CD4-positive, CD25-positive, alpha-beta regulatory T cell (primary cell): ENCODE data around the gene PIK3R1. TPM values are rescaled to one million over a fixed set of nuclear protein-coding genes. Genes with fewer than 3 reads are reported as not detected.

Source experiments
- ATAC-seq, 2 donors: fragments of 150-1000 bp; cut with Tn5 transposase; one replicate each; pipeline ENCODE4 v1.10.0; 2021; ENCODE audit warnings: low read depth in 2 of 2, moderate number of reproducible peaks in 2 of 2, moderate library complexity in 1 of 2
- DNase-seq, 3 donors: peaks; one replicate each; pipeline versions ENCODE4 v3.0.0 to v3.0.0-alpha.2; 2012 to 2022; ENCODE audit warnings: mixed read lengths in 1 of 3
- H3K27ac ChIP-seq: one replicate; pipeline ENCODE4 v1.7.0; 2013; ENCODE audit warnings: mild to moderate bottlenecking, low read length; ENCODE audit not compliant: insufficient read depth, poor library complexity, severe bottlenecking
- H3K27me3 ChIP-seq: one replicate; pipeline ENCODE4 v1.7.0; 2013; ENCODE audit warnings: low read length; ENCODE audit not compliant: control insufficient read depth, insufficient read depth
- H3K36me3 ChIP-seq: one replicate; pipeline ENCODE4 v1.7.0; 2013; ENCODE audit warnings: mild to moderate bottlenecking, low read length, moderate library complexity; ENCODE audit not compliant: control insufficient read depth, insufficient read depth
- H3K4me1 ChIP-seq: 2 replicates; pipeline ENCODE4 v1.7.0; 2013; ENCODE audit warnings: mild to moderate bottlenecking, low read length; ENCODE audit not compliant: insufficient read depth, control insufficient read depth, poor library complexity, severe bottlenecking
- H3K4me3 ChIP-seq: one replicate; pipeline ENCODE4 v1.7.0; 2013; ENCODE audit warnings: low read depth, mild to moderate bottlenecking, low read length, moderate library complexity
- H3K9me3 ChIP-seq, 2 experiments: 1 replicate in 1 of 2; 2 replicates in 1 of 2; pipeline ENCODE4 v1.7.0; 2013; ENCODE audit warnings: low read length in 2 of 2, mild to moderate bottlenecking in 1 of 2, moderate library complexity in 1 of 2; ENCODE audit not compliant: control insufficient read depth in 2 of 2
- H3K27ac Mint-ChIP-seq, 3 donors: one replicate each; pipeline ENCODE4 v1.8.0; 2020 to 2022; ENCODE audit warnings: mild to moderate bottlenecking in 3 of 3, mixed read lengths in 3 of 3, moderate library complexity in 2 of 3
- H3K27me3 Mint-ChIP-seq: one replicate; pipeline ENCODE4 v1.8.0; 2022; ENCODE audit warnings: mild to moderate bottlenecking, mixed read lengths
- H3K36me3 Mint-ChIP-seq: one replicate; pipeline ENCODE4 v1.8.0; 2020; ENCODE audit warnings: mixed read lengths
- H3K4me1 Mint-ChIP-seq, 4 donors: one replicate each; pipeline ENCODE4 v1.8.0; 2020 to 2022; ENCODE audit warnings: mixed read lengths in 4 of 4, mild to moderate bottlenecking in 1 of 4
- H3K4me3 Mint-ChIP-seq, 4 donors: one replicate each; pipeline ENCODE4 v1.8.0; 2020 to 2022; ENCODE audit warnings: mild to moderate bottlenecking in 4 of 4, mixed read lengths in 4 of 4, moderate library complexity in 3 of 4
- H3K9me3 Mint-ChIP-seq, 7 donors: one replicate each; pipeline ENCODE4 v1.8.0; 2020 to 2022; ENCODE audit warnings: mixed read lengths in 7 of 7, mild to moderate bottlenecking in 3 of 7, moderate library complexity in 2 of 7
- polyA plus RNA-seq, 4 donors: library from polyadenylated mRNA; unstranded; fragments of 300-500 nt; fragmentation: Illumina TruSeq; gene quantifications; one replicate each; pipeline ENCODE4 v1.2.3, GENCODE V29; 2021
- total RNA-seq: library from RNA; stranded (reverse); gene quantifications from one replicate; pipeline ENCODE4 v1.2.3, GENCODE V29; 2022

PIK3R1 gene
- total and polyA plus RNA-seq, 5 donors from 2014 or later, result 75.9 to 366 (median 120) TPM

GRCh38 chr5:68289498-68289897, 73.9 kb downstream of the PIK3R1 start:
- Histone ChIP-seq H3K27me3 (no peaks in the 10 kb centered on the region), H3K4me1 (peaks cover 61% of the 10 kb centered on the region), H3K36me3 (peaks cover 46% of the 10 kb centered on the region), H3K4me3 (peak overlapping the region; percentile 97), H3K27ac (no peak overlapping the region), H3K9me3 (no peaks in the 10 kb centered on the region)
- Mint-ChIP-seq H3K27me3 (no peaks in the 10 kb centered on the region), H3K4me1 (peaks cover 64 to 79% (median 72%) of the 10 kb centered on the region in 4 donors), H3K27ac (peak overlapping the region; percentile 66 to 93 (median 93)), H3K36me3 (peaks cover 27% of the 10 kb centered on the region), H3K9me3 (no peaks in the 10 kb centered on the region), H3K4me3 (peak overlapping the region; percentile 69 to 98 (median 92))
- DNase-seq, result no peak
- ATAC-seq, result no peak

DNA sequence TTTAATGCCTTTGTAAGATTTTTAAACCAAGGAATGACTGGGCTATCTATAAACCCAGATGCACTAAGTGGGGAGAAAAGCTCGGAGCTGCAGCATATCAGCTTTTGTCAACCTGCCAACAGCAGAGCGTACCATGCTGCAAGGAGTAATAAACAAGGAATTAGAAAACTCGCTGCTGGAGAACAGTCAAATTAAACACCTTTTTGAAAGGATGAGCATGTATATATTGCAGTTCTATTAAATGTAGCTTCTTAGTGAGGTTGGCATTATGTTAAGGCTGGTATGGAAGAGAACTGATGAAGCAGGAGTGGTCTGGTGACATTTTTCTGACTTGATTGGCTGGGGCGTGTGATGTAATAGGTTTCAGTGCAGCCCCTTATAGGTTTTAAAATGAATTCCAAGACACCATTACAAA, 74.7 kb downstream of the PIK3R1 start:
- H3K27ac ChIP-seq, result no peak overlapping the region
- Mint-ChIP-seq H3K27ac (peak overlapping the region; percentile 20 to 66 (median 63)), H3K36me3 (peaks cover 30% of the 10 kb centered on the region), H3K27me3 (no peaks in the 10 kb centered on the region), H3K9me3 (no peaks in the 10 kb centered on the region), H3K4me1 (peaks cover 59 to 73% (median 67%) of the 10 kb centered on the region in 4 donors), H3K4me3 (peak overlapping the region in 3 of 4 donors; percentile 16 to 84 (median 80))
- peak overlapping the region; percentile 97 for H3K4me3 ChIP-seq
- H3K4me1 ChIP-seq, result peaks cover 53% of the 10 kb centered on the region
- no peaks in the 10 kb centered on the region for H3K27me3 ChIP-seq
- H3K36me3 ChIP-seq, result peaks cover 51% of the 10 kb centered on the region
- DNase-seq, result no peak
- no peaks in the 10 kb centered on the region for H3K9me3 ChIP-seq
- ATAC-seq, result no peak

DNA sequence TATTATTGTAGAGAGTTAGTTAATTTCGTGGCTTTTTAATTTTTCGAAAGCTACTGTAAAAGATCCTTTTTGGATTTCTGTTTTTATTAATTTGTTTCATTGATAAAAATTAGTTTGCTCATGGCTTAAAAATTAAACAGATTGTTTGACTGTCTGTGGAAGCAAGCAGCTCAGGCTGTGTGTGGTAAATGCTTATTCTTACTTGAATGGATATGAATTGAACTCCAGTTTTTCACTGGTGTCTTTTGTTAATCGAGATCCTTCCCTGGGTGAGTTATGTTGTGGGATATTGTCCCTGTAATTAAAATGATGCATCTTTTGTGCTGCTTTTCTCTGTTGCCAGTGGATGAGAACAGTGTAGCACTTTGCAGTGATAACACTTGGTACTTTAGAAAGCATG, 75.3 kb downstream of the PIK3R1 start:
- H3K4me1 Mint-ChIP-seq, result peaks cover 53 to 67% (median 61%) of the 10 kb centered on the region in 4 donors
- Histone ChIP-seq H3K9me3 (no peaks in the 10 kb centered on the region), H3K4me1 (peaks cover 47% of the 10 kb centered on the region), H3K27ac (no peak overlapping the region), H3K36me3 (peaks cover 56% of the 10 kb centered on the region), H3K4me3 (peak overlapping the region; percentile 39), H3K27me3 (no peaks in the 10 kb centered on the region)
- no peaks in the 10 kb centered on the region for H3K9me3 Mint-ChIP-seq
- peak overlapping the region in 2 of 3 donors; percentile 66 to 92 for H3K27ac Mint-ChIP-seq
- ATAC-seq (no peak), DNase-seq (no peak)
- no peaks in the 10 kb centered on the region for H3K27me3 Mint-ChIP-seq
- H3K36me3 Mint-ChIP-seq, result peaks cover 30% of the 10 kb centered on the region
- H3K4me3 Mint-ChIP-seq, result peak overlapping the region; percentile 32 to 80 (median 50)

GRCh38 chr5:68292316-68292715, 76.8 kb downstream of the PIK3R1 start:
- Mint-ChIP-seq H3K36me3 (peaks cover 44% of the 10 kb centered on the region), H3K4me3 (peak overlapping the region in 2 of 4 donors; percentile 1 to 6)
- peak overlapping the region; percentile 45 for H3K27ac ChIP-seq

GRCh38 chr5:68295772-68296171, 80.2 kb downstream of the PIK3R1 start:
- Mint-ChIP-seq H3K27ac (no peak overlapping the region), H3K4me1 (peaks cover 25 to 35% (median 26%) of the 10 kb centered on the region in 4 donors), H3K4me3 (no peak overlapping the region), H3K27me3 (no peaks in the 10 kb centered on the region), H3K36me3 (peaks cover 75% of the 10 kb centered on the region), H3K9me3 (no peaks in the 10 kb centered on the region)
- Histone ChIP-seq H3K36me3 (peaks cover 93% of the 10 kb centered on the region), H3K4me1 (peaks cover 4% of the 10 kb centered on the region), H3K27me3 (no peaks in the 10 kb centered on the region), H3K4me3 (no peak overlapping the region), H3K27ac (no peak overlapping the region), H3K9me3 (no peaks in the 10 kb centered on the region)
- no peak for DNase-seq
- ATAC-seq, result no peak

More at GRCh38 chr5:68292316-68292715, 76.8 kb downstream of the PIK3R1 start:
- Histone ChIP-seq H3K4me3 (no peak overlapping the region), H3K9me3 (no peaks in the 10 kb centered on the region), H3K27me3 (no peaks in the 10 kb centered on the region), H3K4me1 (peaks cover 33% of the 10 kb centered on the region), H3K36me3 (peaks cover 71% of the 10 kb centered on the region)
- H3K4me1 Mint-ChIP-seq, result peaks cover 43 to 59% (median 49%) of the 10 kb centered on the region in 4 donors
- H3K27ac Mint-ChIP-seq, result peak overlapping the region in 2 of 3 donors; percentile 26 to 35
- ATAC-seq (no peak), DNase-seq (no peak)
- H3K27me3 Mint-ChIP-seq, result no peaks in the 10 kb centered on the region
- H3K9me3 Mint-ChIP-seq, result no peaks in the 10 kb centered on the region

GRCh38 chr5:68296895-68297294, 81.3 kb downstream of the PIK3R1 start:
- Mint-ChIP-seq H3K27ac (peak overlapping the region in 1 of 3 donors; percentile 20), H3K4me1 (peaks cover 15 to 27% (median 17%) of the 10 kb centered on the region in 4 donors), H3K9me3 (no peaks in the 10 kb centered on the region), H3K27me3 (no peaks in the 10 kb centered on the region), H3K36me3 (peaks cover 78% of the 10 kb centered on the region), H3K4me3 (no peak overlapping the region)
- Histone ChIP-seq H3K27me3 (no peaks in the 10 kb centered on the region), H3K27ac (no peak overlapping the region), H3K36me3 (peaks cover 88% of the 10 kb centered on the region), H3K4me3 (no peak overlapping the region), H3K9me3 (no peaks in the 10 kb centered on the region), H3K4me1 (no peaks in the 10 kb centered on the region)
- no peak for DNase-seq
- ATAC-seq, result no peak

GRCh38 chr5:68297656-68298055, 82.1 kb downstream of the PIK3R1 start:
- no peak overlapping the region for H3K4me3 Mint-ChIP-seq
- Histone ChIP-seq H3K9me3 (no peaks in the 10 kb centered on the region), H3K36me3 (peaks cover 80% of the 10 kb centered on the region), H3K27me3 (no peaks in the 10 kb centered on the region), H3K27ac (no peak overlapping the region), H3K4me1 (no peaks in the 10 kb centered on the region), H3K4me3 (no peak overlapping the region)
- H3K27me3 Mint-ChIP-seq, result no peaks in the 10 kb centered on the region
- H3K27ac Mint-ChIP-seq, result peak overlapping the region in 1 of 3 donors; percentile 20
- DNase-seq (no peak), ATAC-seq (no peak)
- H3K36me3 Mint-ChIP-seq, result peaks cover 73% of the 10 kb centered on the region
- H3K9me3 Mint-ChIP-seq, result no peaks in the 10 kb centered on the region
- peaks cover 9 to 23% (median 14%) of the 10 kb centered on the region in 4 donors for H3K4me1 Mint-ChIP-seq

DNA sequence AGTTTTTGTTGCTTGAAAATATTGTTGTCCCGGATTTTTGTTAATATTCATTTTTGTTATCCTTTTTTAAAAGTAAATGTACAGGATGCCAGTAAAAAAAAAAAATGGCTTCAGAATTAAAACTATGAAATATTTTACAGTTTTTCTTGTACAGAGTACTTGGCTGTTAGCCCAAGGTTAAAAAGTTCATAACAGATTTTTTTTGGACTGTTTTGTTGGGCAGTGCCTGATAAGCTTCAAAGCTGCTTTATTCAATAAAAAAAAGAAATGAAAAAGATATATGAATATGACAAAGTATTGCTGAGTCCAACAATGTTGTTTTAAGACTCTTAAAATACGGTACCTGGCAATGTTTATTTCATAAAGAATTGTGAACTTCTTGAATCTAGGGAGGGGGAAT, 82.9 kb downstream of the PIK3R1 start:
- Histone ChIP-seq H3K9me3 (no peaks in the 10 kb centered on the region), H3K36me3 (peaks cover 72% of the 10 kb centered on the region), H3K27me3 (no peaks in the 10 kb centered on the region), H3K4me1 (no peaks in the 10 kb centered on the region), H3K27ac (no peak overlapping the region), H3K4me3 (no peak overlapping the region)
- DNase-seq (no peak), ATAC-seq (no peak)
- Mint-ChIP-seq H3K27ac (no peak overlapping the region), H3K4me3 (peak overlapping the region in 1 of 4 donors; percentile 5), H3K9me3 (no peaks in the 10 kb centered on the region), H3K4me1 (peaks cover 7 to 31% (median 17%) of the 10 kb centered on the region in 4 donors), H3K36me3 (peaks cover 70% of the 10 kb centered on the region), H3K27me3 (no peaks in the 10 kb centered on the region)
